IMR-90 (cell line): ENCODE data around the gene RIC8A. TPM values are rescaled to one million over a fixed set of nuclear protein-coding genes. Genes with fewer than 3 reads are reported as not detected.

Source experiments
- ATAC-seq: fragments of 200-7000 bp; cut with Tn5 transposase; 2 replicates; pipeline ENCODE4 v1.9.1; 2020; ENCODE audit warnings: low read depth, mild to moderate bottlenecking, moderate library complexity
- BruUV-seq: library from RNA; stranded (reverse); fragments of 400-500 nt; replicated peaks from 2 replicates; lab custom pipeline; 2021; lab: Mats Ljungman, UMichigan
- CTCF ChIA-PET: fragments of 300-600 bp; formaldehyde crosslinking; extraction: SDS; loops from one replicate; lab custom pipeline; 2021; ENCODE audit warnings: antibody characterized with exemption; lab: Yijun Ruan, JAX
- POLR2A ChIA-PET: fragments of 300-600 bp; sonication (Branson Sonifier 250); formaldehyde crosslinking; loops from one replicate; lab custom pipeline; 2022; ENCODE audit warnings: antibody characterized with exemption; ENCODE audit not compliant: unreplicated experiment; lab: Charles Lee
- DNase-seq: peaks from one replicate; pipeline ENCODE4 v3.0.0; 2013
- H2AFZ ChIP-seq: replicated peaks from 2 replicates; pipeline ENCODE3; 2013; ENCODE audit warnings: low read length, mild to moderate bottlenecking; ENCODE audit not compliant: poor library complexity
- H2AK5ac ChIP-seq: 2 replicates; pipeline ENCODE4 v1.6.1; 2013; ENCODE audit warnings: low read depth, low read length, inconsistent platforms
- H2AK9ac ChIP-seq: replicated peaks from 2 replicates; pipeline ENCODE3; 2013; ENCODE audit warnings: mild to moderate bottlenecking, low read depth, low read length, moderate library complexity; ENCODE audit not compliant: poor library complexity
- H2BK120ac ChIP-seq: 2 replicates; pipeline ENCODE4 v1.6.1; 2013; ENCODE audit warnings: low read depth, low read length, inconsistent platforms
- H2BK15ac ChIP-seq: 3 replicates; pipeline ENCODE4 v1.6.1; 2013; ENCODE audit warnings: low read depth, low read length, inconsistent platforms
- H2BK20ac ChIP-seq: 2 replicates; pipeline ENCODE4 v1.6.1; 2013; ENCODE audit warnings: low read depth, mild to moderate bottlenecking, inconsistent platforms, low read length, moderate library complexity
- H2BK5ac ChIP-seq: 2 replicates; pipeline ENCODE4 v1.6.1; 2013; ENCODE audit warnings: mild to moderate bottlenecking, low read depth, low read length, inconsistent platforms; ENCODE audit not compliant: poor library complexity, severe bottlenecking
- H3K14ac ChIP-seq: replicated peaks from 2 replicates; pipeline ENCODE4 v1.6.1; 2013; ENCODE audit warnings: low read depth, low read length, inconsistent platforms
- H3K18ac ChIP-seq: 2 replicates; pipeline ENCODE4 v1.6.1; 2013; ENCODE audit warnings: low read depth, low read length, control low read depth
- H3K23ac ChIP-seq: 2 replicates; pipeline ENCODE4 v1.6.1; 2013; ENCODE audit warnings: low read depth, low read length, inconsistent platforms
- H3K27ac ChIP-seq: 2 replicates; pipeline ENCODE4 v1.5.1; 2013; ENCODE audit warnings: mild to moderate bottlenecking, control low read depth, low read length; ENCODE audit not compliant: insufficient read depth
- H3K27me3 ChIP-seq: 2 replicates; pipeline ENCODE4 v1.6.1; 2013; ENCODE audit warnings: low read length; ENCODE audit not compliant: control insufficient read depth, insufficient read depth
- H3K36me3 ChIP-seq: 2 replicates; pipeline ENCODE4 v1.6.1; 2013; ENCODE audit warnings: low read length, mixed read lengths; ENCODE audit not compliant: control insufficient read depth, insufficient read depth
- H3K4ac ChIP-seq: 2 replicates; pipeline ENCODE4 v1.6.1; 2013; ENCODE audit warnings: low read depth, low read length, inconsistent platforms
- H3K4me1 ChIP-seq: 2 replicates; pipeline ENCODE4 v1.6.1; 2013; ENCODE audit warnings: low read length, mixed read lengths; ENCODE audit not compliant: control insufficient read depth, insufficient read depth
- H3K4me2 ChIP-seq: 2 replicates; pipeline ENCODE4 v1.6.1; 2013; ENCODE audit warnings: low read depth, mild to moderate bottlenecking, control low read depth, low read length, moderate library complexity
- H3K4me3 ChIP-seq: 2 replicates; pipeline ENCODE4 v1.5.1; 2013; ENCODE audit warnings: low read depth, mild to moderate bottlenecking, control low read depth, low read length, moderate library complexity; ENCODE audit not compliant: insufficient read depth
- H3K56ac ChIP-seq: 2 replicates; pipeline ENCODE4 v1.6.1; 2013; ENCODE audit warnings: low read length, inconsistent platforms; ENCODE audit not compliant: insufficient read depth; ENCODE audit errors: extremely low read depth
- H3K79me1 ChIP-seq, 2 experiments: 2 replicates each; pipeline ENCODE4 v1.6.1; 2013; ENCODE audit warnings: low read length in 2 of 2, inconsistent platforms in 1 of 2, low read depth in 1 of 2
- H3K9ac ChIP-seq: 2 replicates; pipeline ENCODE4 v1.6.1; 2013; ENCODE audit warnings: low read depth, low read length, control low read depth
- H3K9me1 ChIP-seq: 2 replicates; pipeline ENCODE4 v1.6.1; 2013; ENCODE audit warnings: low read length, inconsistent platforms; ENCODE audit not compliant: insufficient read depth
- H3K9me3 ChIP-seq: 2 replicates; pipeline ENCODE4 v1.6.1; 2013; ENCODE audit warnings: low read length; ENCODE audit not compliant: control insufficient read depth, insufficient read depth
- H4K20me1 ChIP-seq: 2 replicates; pipeline ENCODE4 v1.6.1; 2013; ENCODE audit warnings: low read length, inconsistent platforms; ENCODE audit not compliant: insufficient read depth
- H4K5ac ChIP-seq: 2 replicates; pipeline ENCODE4 v1.6.1; 2013; ENCODE audit warnings: mild to moderate bottlenecking, low read depth, low read length, control low read depth
- H4K8ac ChIP-seq, 2 experiments: 2 replicates each; pipeline ENCODE4 v1.6.1; 2013; ENCODE audit warnings: low read depth in 2 of 2, low read length in 2 of 2, control low read depth in 1 of 2, inconsistent platforms in 1 of 2
- H4K91ac ChIP-seq: 2 replicates; pipeline ENCODE4 v1.6.1; 2013; ENCODE audit warnings: low read depth, low read length, inconsistent platforms; ENCODE audit not compliant: insufficient read depth
- BHLHE40 ChIP-seq: fragments of 150-350 bp; IDR thresholded peaks from 2 replicates; pipeline ENCODE4 v1.6.1; 2016; ENCODE audit warnings: mild to moderate bottlenecking, low read depth, low read length
- CEBPB ChIP-seq: IDR thresholded peaks from 2 replicates; pipeline ENCODE4 v1.6.1; 2012; ENCODE audit warnings: low read depth, low read length, improper control_type of control experiment
- CHD1 ChIP-seq: IDR thresholded peaks from 2 replicates; pipeline ENCODE4 v1.6.1; 2012; ENCODE audit warnings: low read depth, low read length, improper control_type of control experiment
- FOS ChIP-seq: fragments of 150-350 bp; IDR thresholded peaks from 2 replicates; pipeline ENCODE4 v1.6.1; 2016; ENCODE audit warnings: low read depth, low read length
- MAFK ChIP-seq: IDR thresholded peaks from 2 replicates; pipeline ENCODE4 v1.6.1; 2012; ENCODE audit warnings: low read depth, low read length, improper control_type of control experiment
- MAZ ChIP-seq: IDR thresholded peaks from 2 replicates; pipeline ENCODE4 v1.6.1; 2012; ENCODE audit warnings: low read depth, mild to moderate bottlenecking, low read length, improper control_type of control experiment, moderate library complexity, borderline replicate concordance
- MXI1 ChIP-seq: IDR thresholded peaks from 2 replicates; pipeline ENCODE4 v1.6.1; 2012; ENCODE audit warnings: low read depth, mild to moderate bottlenecking, low read length, moderate library complexity, borderline replicate concordance
- NFE2L2 ChIP-seq: fragments of 150-350 bp; IDR thresholded peaks from 2 replicates; pipeline ENCODE4 v1.6.1; 2016; ENCODE audit warnings: low read depth, mild to moderate bottlenecking, low read length
- POLR2A ChIP-seq: IDR thresholded peaks from 2 replicates; pipeline ENCODE4 v1.6.1; 2012; ENCODE audit warnings: mild to moderate bottlenecking, low read depth, low read length
- RAD21 ChIP-seq: IDR thresholded peaks from 2 replicates; pipeline ENCODE4 v1.6.1; 2012; ENCODE audit warnings: low read length, improper control_type of control experiment
- RCOR1 ChIP-seq: IDR thresholded peaks from 2 replicates; pipeline ENCODE4 v1.6.1; 2012; ENCODE audit warnings: mild to moderate bottlenecking, low read length, improper control_type of control experiment; ENCODE audit not compliant: insufficient replicate concordance
- RFX5 ChIP-seq: IDR thresholded peaks from 2 replicates; pipeline ENCODE4 v1.8.0; 2012; ENCODE audit warnings: low read depth, mild to moderate bottlenecking, low read length, moderate library complexity
- SMC3 ChIP-seq: fragments of 150-350 bp; IDR thresholded peaks from 2 replicates; pipeline ENCODE4 v1.6.1; 2016; ENCODE audit warnings: low read depth, mild to moderate bottlenecking, antibody characterized with exemption, low read length, moderate library complexity
- WGBS, 2 experiments: methylation state at CpG; one replicate each; pipeline versions ENCODE4 v1.1.5 to v1.1.7; 2013; ENCODE audit warnings: missing lambda C conversion rate in 2 of 2; ENCODE audit not compliant: insufficient read length in 1 of 2; ENCODE audit errors: extremely low coverage in 2 of 2; 5-methylcytosine and 5-hydroxymethylcytosine counted together
- dilution Hi-C: fragments of 300-500 bp; cut with HindIII; formaldehyde crosslinking; loops from one replicate; pipeline ENCODE4 v1.14.3; 2018; ENCODE audit warnings: low sequenced_read_pairs; ENCODE audit not compliant: unreplicated experiment
- in situ Hi-C: fragments of 300-500 bp; cut with MboI; formaldehyde crosslinking; loops from 3 replicates; pipeline ENCODE4 v1.14.3; 2019; ENCODE audit warnings: low sequenced_read_pairs, inconsistent platforms, mixed read lengths
- intact Hi-C: fragments of 100-400 bp; cut with micrococcal nuclease; formaldehyde crosslinking; loops from 2 replicates; pipeline ENCODE4 v1.10.0; 2022
- polyA plus RNA-seq, 3 experiments: library from polyadenylated mRNA; depleted of rRNA; stranded (reverse); fragments of >200 nt; gene quantifications; 2 replicates each; pipeline ENCODE4 v1.2.3, GENCODE V29; 2012; ENCODE audit warnings: low replicate concordance in 1 of 3
- total RNA-seq: library from RNA; depleted of rRNA; stranded (reverse); fragments of >200 nt; gene quantifications from 2 replicates; pipeline ENCODE4 v1.2.3, GENCODE V29; 2012
- TF ChIP-seq, protein P1 (sequence below): conservative IDR thresholded peaks from 2 replicates; pipeline ENCODE4 v1.5.1; 2012; ENCODE audit warnings: mild to moderate bottlenecking, low read depth, low read length, improper control_type of control experiment
- TF ChIP-seq, protein P2 (sequence below): fragments of 150-350 bp; IDR thresholded peaks from 2 replicates; pipeline ENCODE4 v1.6.1; 2016; ENCODE audit warnings: low read depth, mild to moderate bottlenecking, low read length, moderate library complexity, borderline replicate concordance
- TF ChIP-seq, protein P3 (sequence below): fragments of 150-350 bp; IDR thresholded peaks from 2 replicates; pipeline ENCODE4 v1.6.1; 2017; ENCODE audit warnings: mild to moderate bottlenecking, antibody characterized with exemption, low read length, low read depth

RIC8A gene
- total and polyA plus RNA-seq, 2 of the 4 experiments (the other 2 are of a cell fraction): 129 to 188 TPM

DNA sequence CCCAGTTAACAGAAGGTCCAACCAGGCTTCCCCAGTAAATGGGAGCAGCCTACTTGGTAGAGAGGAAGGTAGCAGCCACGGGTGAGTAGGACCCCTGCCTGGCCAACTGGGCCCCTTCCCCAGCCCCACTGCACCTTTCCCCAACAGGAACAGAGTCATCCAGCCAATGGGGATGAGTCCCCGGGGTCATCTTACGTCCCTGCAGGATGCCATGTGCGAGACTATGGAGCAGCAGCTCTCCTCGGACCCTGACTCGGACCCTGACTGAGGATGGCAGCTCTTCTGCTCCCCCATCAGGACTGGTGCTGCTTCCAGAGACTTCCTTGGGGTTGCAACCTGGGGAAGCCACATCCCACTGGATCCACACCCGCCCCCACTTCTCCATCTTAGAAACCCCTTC is 6.6 kb downstream of the RIC8A start:
- H4K91ac ChIP-seq: no peak overlapping the region
- H3K9me1 ChIP-seq: peaks cover 19% of the 10 kb centered on the region
- H3K4me1 ChIP-seq: peaks cover 23% of the 10 kb centered on the region
- dilution Hi-C loops: no loop called here
- ATAC-seq (no peak), DNase-seq (no peak)
- no peak overlapping the region for H4K8ac ChIP-seq
- no peak overlapping the region for H2AFZ ChIP-seq
- H3K23ac ChIP-seq: no peak overlapping the region
- no peak overlapping the region for H2AK5ac ChIP-seq
- H3K9ac ChIP-seq: no peak overlapping the region
- 98% methylated on average over 5 of the region's 7 CpGs; no CpG with 5 or more reads in 1 of the 2 experiments for WGBS, 2 experiments
- no peak overlapping the region for H3K56ac ChIP-seq
- H2BK20ac ChIP-seq: no peak overlapping the region
- H3K27ac ChIP-seq: no peak overlapping the region
- H3K36me3 ChIP-seq: peaks cover 72% of the 10 kb centered on the region
- H3K4me2 ChIP-seq: no peak overlapping the region
- H3K18ac ChIP-seq: no peak overlapping the region
- no peak overlapping the region for H4K5ac ChIP-seq
- no peak overlapping the region for H3K14ac ChIP-seq
- TF ChIP-seq CHD1 (no peak), BHLHE40 (no peak), NFE2L2 (no peak), SMC3 (no peak), POLR2A (no peak), MXI1 (no peak), RAD21 (no peak), RFX5 (no peak), CEBPB (no peak), MAFK (no peak), FOS (no peak), RCOR1 (no peak), MAZ (no peak)
- TF ChIP-seq, protein P1, sequence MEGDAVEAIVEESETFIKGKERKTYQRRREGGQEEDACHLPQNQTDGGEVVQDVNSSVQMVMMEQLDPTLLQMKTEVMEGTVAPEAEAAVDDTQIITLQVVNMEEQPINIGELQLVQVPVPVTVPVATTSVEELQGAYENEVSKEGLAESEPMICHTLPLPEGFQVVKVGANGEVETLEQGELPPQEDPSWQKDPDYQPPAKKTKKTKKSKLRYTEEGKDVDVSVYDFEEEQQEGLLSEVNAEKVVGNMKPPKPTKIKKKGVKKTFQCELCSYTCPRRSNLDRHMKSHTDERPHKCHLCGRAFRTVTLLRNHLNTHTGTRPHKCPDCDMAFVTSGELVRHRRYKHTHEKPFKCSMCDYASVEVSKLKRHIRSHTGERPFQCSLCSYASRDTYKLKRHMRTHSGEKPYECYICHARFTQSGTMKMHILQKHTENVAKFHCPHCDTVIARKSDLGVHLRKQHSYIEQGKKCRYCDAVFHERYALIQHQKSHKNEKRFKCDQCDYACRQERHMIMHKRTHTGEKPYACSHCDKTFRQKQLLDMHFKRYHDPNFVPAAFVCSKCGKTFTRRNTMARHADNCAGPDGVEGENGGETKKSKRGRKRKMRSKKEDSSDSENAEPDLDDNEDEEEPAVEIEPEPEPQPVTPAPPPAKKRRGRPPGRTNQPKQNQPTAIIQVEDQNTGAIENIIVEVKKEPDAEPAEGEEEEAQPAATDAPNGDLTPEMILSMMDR: no peak
- TF ChIP-seq, protein P2, sequence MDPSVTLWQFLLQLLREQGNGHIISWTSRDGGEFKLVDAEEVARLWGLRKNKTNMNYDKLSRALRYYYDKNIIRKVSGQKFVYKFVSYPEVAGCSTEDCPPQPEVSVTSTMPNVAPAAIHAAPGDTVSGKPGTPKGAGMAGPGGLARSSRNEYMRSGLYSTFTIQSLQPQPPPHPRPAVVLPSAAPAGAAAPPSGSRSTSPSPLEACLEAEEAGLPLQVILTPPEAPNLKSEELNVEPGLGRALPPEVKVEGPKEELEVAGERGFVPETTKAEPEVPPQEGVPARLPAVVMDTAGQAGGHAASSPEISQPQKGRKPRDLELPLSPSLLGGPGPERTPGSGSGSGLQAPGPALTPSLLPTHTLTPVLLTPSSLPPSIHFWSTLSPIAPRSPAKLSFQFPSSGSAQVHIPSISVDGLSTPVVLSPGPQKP: no peak
- TF ChIP-seq, protein P3, sequence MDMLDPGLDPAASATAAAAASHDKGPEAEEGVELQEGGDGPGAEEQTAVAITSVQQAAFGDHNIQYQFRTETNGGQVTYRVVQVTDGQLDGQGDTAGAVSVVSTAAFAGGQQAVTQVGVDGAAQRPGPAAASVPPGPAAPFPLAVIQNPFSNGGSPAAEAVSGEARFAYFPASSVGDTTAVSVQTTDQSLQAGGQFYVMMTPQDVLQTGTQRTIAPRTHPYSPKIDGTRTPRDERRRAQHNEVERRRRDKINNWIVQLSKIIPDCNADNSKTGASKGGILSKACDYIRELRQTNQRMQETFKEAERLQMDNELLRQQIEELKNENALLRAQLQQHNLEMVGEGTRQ: no peak
- ChIA-PET CTCF (no interaction called here), POLR2A (no interaction called here)
- no TSS peak for BruUV-seq
- no peaks in the 10 kb centered on the region for H3K9me3 ChIP-seq
- no peak overlapping the region for H3K4me3 ChIP-seq
- H2BK120ac ChIP-seq: no peak overlapping the region
- H3K27me3 ChIP-seq: no peaks in the 10 kb centered on the region
- no peak overlapping the region for H3K4ac ChIP-seq
- no peak overlapping the region for H2AK9ac ChIP-seq
- peaks cover 55% of the 10 kb centered on the region for H4K20me1 ChIP-seq
- H2BK15ac ChIP-seq: no peak overlapping the region
- peaks cover 25 to 61% of the 10 kb centered on the region in 2 experiments for H3K79me1 ChIP-seq
- H2BK5ac ChIP-seq: no peak overlapping the region
- in situ Hi-C loops: no loop called here
- intact Hi-C loops: no loop called here
